ENCODE results near the gene LRRC4.

Gene LRRC4

GRCh38 chr7:128011131-128011661 lies 20.0 kb downstream of the LRRC4 start:
- peaks cover 4 to 25% (median 10%) of the 10 kb centered on the region in 4 experiments for H3K36me3 ChIP-seq (ENCODE audit: control insufficient read depth in 4 of 4, insufficient read depth in 4 of 4, low read length in 3 of 4)
- no peaks in the 10 kb centered on the region for H3K27me3 ChIP-seq (replicated peaks in 2 of 5; ENCODE audit: control insufficient read depth in 4 of 5, insufficient read depth in 5 of 5, low read length in 4 of 5)
- ChIA-PET POLR2A (no interaction called here), CTCF (no interaction called here)
- H3K9me3 ChIP-seq (ENCODE audit: control extremely low read depth in 1 of 5, control insufficient read depth in 4 of 5, insufficient read depth in 2 of 5, low read depth in 1 of 5, low read length in 4 of 5): no peaks in the 10 kb centered on the region
- 100% methylated on average over 2 of the region's 2 CpGs for WGBS (ENCODE audit: insufficient coverage)
- H3K4me3 ChIP-seq (ENCODE audit: control insufficient read depth in 1 of 7, extremely low read depth in 1 of 7, insufficient read depth in 4 of 7, low read depth in 2 of 7, low read length in 6 of 7): no peak overlapping the region
- H3K27ac ChIP-seq (ENCODE audit: insufficient read depth in 1 of 2, low read depth in 1 of 2, low read length in 2 of 2, poor library complexity in 1 of 2, severe bottlenecking in 2 of 2): no peak overlapping the region
- H3K4me1 ChIP-seq (ENCODE audit: control extremely low read depth in 1 of 4, control insufficient read depth in 4 of 4, insufficient read depth in 4 of 4, low read length in 3 of 4): no peaks in the 10 kb centered on the region
- DNase-seq: no peak

- no peaks in the 10 kb centered on the region for H3K4me1 ChIP-seq (ENCODE audit: control extremely low read depth in 1 of 4, control insufficient read depth in 4 of 4, insufficient read depth in 4 of 4, low read length in 3 of 4)
- H3K27me3 ChIP-seq (replicated peaks in 2 of 5; ENCODE audit: control insufficient read depth in 4 of 5, insufficient read depth in 5 of 5, low read length in 4 of 5): no peaks in the 10 kb centered on the region
- H3K36me3 ChIP-seq (ENCODE audit: control insufficient read depth in 4 of 4, insufficient read depth in 4 of 4, low read length in 3 of 4): peaks cover 4 to 25% (median 10%) of the 10 kb centered on the region in 4 experiments
- DNase-seq: no peak
- no peaks in the 10 kb centered on the region for H3K9me3 ChIP-seq (ENCODE audit: control extremely low read depth in 1 of 5, control insufficient read depth in 4 of 5, insufficient read depth in 2 of 5, low read depth in 1 of 5, low read length in 4 of 5)
- POLR2A ChIA-PET: no interaction called here
- no peak overlapping the region for H3K27ac ChIP-seq (ENCODE audit: insufficient read depth in 1 of 2, low read depth in 1 of 2, low read length in 2 of 2, poor library complexity in 1 of 2, severe bottlenecking in 2 of 2)
- no peak overlapping the region for H3K4me3 ChIP-seq (ENCODE audit: control insufficient read depth in 1 of 7, extremely low read depth in 1 of 7, insufficient read depth in 4 of 7, low read depth in 2 of 7, low read length in 6 of 7)
- WGBS (ENCODE audit: insufficient coverage): 96% methylated on average over 3 of the region's 7 CpGs
- CTCF ChIA-PET: interaction anchor here (0.7 kb wide), 1 partner anchor 300 kb away, joined by 3 read pairs; no protein-coding TSS in a partner anchor
These were observed 20.7 kb downstream of the LRRC4 start for GRCh38 chr7:128010391-128011127.

- Histone ChIP-seq H3K36me3 (ENCODE audit: control insufficient read depth in 4 of 4, insufficient read depth in 4 of 4, low read length in 3 of 4) (peaks cover 2 to 19% (median 9%) of the 10 kb centered on the region in 4 experiments), H3K4me1 (ENCODE audit: control extremely low read depth in 1 of 4, control insufficient read depth in 4 of 4, insufficient read depth in 4 of 4, low read length in 3 of 4) (no peaks in the 10 kb centered on the region), H3K27ac (ENCODE audit: insufficient read depth in 1 of 2, low read depth in 1 of 2, low read length in 2 of 2, poor library complexity in 1 of 2, severe bottlenecking in 2 of 2) (no peak overlapping the region), H3K9me3 (ENCODE audit: control extremely low read depth in 1 of 5, control insufficient read depth in 4 of 5, insufficient read depth in 2 of 5, low read depth in 1 of 5, low read length in 4 of 5) (no peaks in the 10 kb centered on the region), H3K27me3 (replicated peaks in 2 of 5; ENCODE audit: control insufficient read depth in 4 of 5, insufficient read depth in 5 of 5, low read length in 4 of 5) (no peaks in the 10 kb centered on the region), H3K4me3 (ENCODE audit: control insufficient read depth in 1 of 7, extremely low read depth in 1 of 7, insufficient read depth in 4 of 7, low read depth in 2 of 7, low read length in 6 of 7) (no peak overlapping the region)
- POLR2A ChIA-PET: no interaction called here
- CTCF ChIA-PET: interaction anchor here (1.3 kb wide), 1 partner anchor 10 kb away, joined by 4 read pairs; no protein-coding TSS in a partner anchor
- WGBS (ENCODE audit: insufficient coverage): no CpG with 5 or more reads among the region's 2 CpGs
- DNase-seq: no peak
These were observed 22.5 kb downstream of the LRRC4 start for GRCh38 chr7:128008744-128009143.

DNA sequence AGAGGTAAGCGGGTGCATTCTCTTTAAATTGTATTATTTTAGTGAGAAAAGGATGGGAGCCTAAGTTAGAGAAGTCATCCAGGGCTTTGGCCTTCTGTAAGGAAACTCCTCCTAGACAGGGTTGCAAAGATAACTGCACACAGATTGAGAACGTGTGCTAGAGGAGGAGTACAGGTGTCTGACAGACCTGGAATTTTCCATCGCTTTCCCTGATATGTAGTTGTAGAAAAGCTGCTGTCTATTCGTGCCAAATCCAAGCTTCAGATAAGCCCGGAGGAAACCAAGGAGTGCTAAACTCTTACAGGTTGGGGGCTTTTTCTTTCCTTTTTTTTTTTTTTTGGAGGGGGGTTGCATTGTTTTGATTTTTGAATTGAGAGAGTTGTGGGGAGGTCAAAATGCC lies 23.1 kb downstream of the LRRC4 start:
- CTCF ChIA-PET: interaction anchor here (1.3 kb wide), 1 partner anchor 10 kb away, joined by 4 read pairs; no protein-coding TSS in a partner anchor
- POLR2A ChIA-PET: no interaction called here
- 100% methylated on average over 3 of the region's 5 CpGs for WGBS (ENCODE audit: insufficient coverage)

GRCh38 chr7:128007303-128007680 lies 23.9 kb downstream of the LRRC4 start:
- Histone ChIP-seq H3K9me3 (ENCODE audit: control extremely low read depth in 1 of 5, control insufficient read depth in 4 of 5, insufficient read depth in 2 of 5, low read depth in 1 of 5, low read length in 4 of 5) (no peaks in the 10 kb centered on the region), H3K4me1 (ENCODE audit: control extremely low read depth in 1 of 4, control insufficient read depth in 4 of 4, insufficient read depth in 4 of 4, low read length in 3 of 4) (peaks cover 0 to 6% (median 0%) of the 10 kb centered on the region in 4 experiments), H3K27me3 (replicated peaks in 2 of 5; ENCODE audit: control insufficient read depth in 4 of 5, insufficient read depth in 5 of 5, low read length in 4 of 5) (no peaks in the 10 kb centered on the region), H3K27ac (ENCODE audit: insufficient read depth in 1 of 2, low read depth in 1 of 2, low read length in 2 of 2, poor library complexity in 1 of 2, severe bottlenecking in 2 of 2) (no peak overlapping the region), H3K4me3 (ENCODE audit: control insufficient read depth in 1 of 7, extremely low read depth in 1 of 7, insufficient read depth in 4 of 7, low read depth in 2 of 7, low read length in 6 of 7) (no peak overlapping the region), H3K36me3 (ENCODE audit: control insufficient read depth in 4 of 4, insufficient read depth in 4 of 4, low read length in 3 of 4) (peaks cover 0 to 11% (median 4%) of the 10 kb centered on the region in 4 experiments)
- ChIA-PET CTCF (no interaction called here), POLR2A (no interaction called here)
- WGBS (ENCODE audit: insufficient coverage): 100% methylated on average over 3 of the region's 3 CpGs
- no peak for DNase-seq

More for the DNA sequence above, 23.1 kb downstream of the LRRC4 start:
- no peak overlapping the region for H3K27ac ChIP-seq (ENCODE audit: insufficient read depth in 1 of 2, low read depth in 1 of 2, low read length in 2 of 2, poor library complexity in 1 of 2, severe bottlenecking in 2 of 2)
- H3K9me3 ChIP-seq (ENCODE audit: control extremely low read depth in 1 of 5, control insufficient read depth in 4 of 5, insufficient read depth in 2 of 5, low read depth in 1 of 5, low read length in 4 of 5): no peaks in the 10 kb centered on the region
- H3K36me3 ChIP-seq (ENCODE audit: control insufficient read depth in 4 of 4, insufficient read depth in 4 of 4, low read length in 3 of 4): peaks cover 0 to 18% (median 7%) of the 10 kb centered on the region in 4 experiments
- DNase-seq: no peak
- peaks cover 0 to 5% (median 0%) of the 10 kb centered on the region in 4 experiments for H3K4me1 ChIP-seq (ENCODE audit: control extremely low read depth in 1 of 4, control insufficient read depth in 4 of 4, insufficient read depth in 4 of 4, low read length in 3 of 4)
- H3K4me3 ChIP-seq (ENCODE audit: control insufficient read depth in 1 of 7, extremely low read depth in 1 of 7, insufficient read depth in 4 of 7, low read depth in 2 of 7, low read length in 6 of 7): no peak overlapping the region
- no peaks in the 10 kb centered on the region for H3K27me3 ChIP-seq (replicated peaks in 2 of 5; ENCODE audit: control insufficient read depth in 4 of 5, insufficient read depth in 5 of 5, low read length in 4 of 5)

DNA sequence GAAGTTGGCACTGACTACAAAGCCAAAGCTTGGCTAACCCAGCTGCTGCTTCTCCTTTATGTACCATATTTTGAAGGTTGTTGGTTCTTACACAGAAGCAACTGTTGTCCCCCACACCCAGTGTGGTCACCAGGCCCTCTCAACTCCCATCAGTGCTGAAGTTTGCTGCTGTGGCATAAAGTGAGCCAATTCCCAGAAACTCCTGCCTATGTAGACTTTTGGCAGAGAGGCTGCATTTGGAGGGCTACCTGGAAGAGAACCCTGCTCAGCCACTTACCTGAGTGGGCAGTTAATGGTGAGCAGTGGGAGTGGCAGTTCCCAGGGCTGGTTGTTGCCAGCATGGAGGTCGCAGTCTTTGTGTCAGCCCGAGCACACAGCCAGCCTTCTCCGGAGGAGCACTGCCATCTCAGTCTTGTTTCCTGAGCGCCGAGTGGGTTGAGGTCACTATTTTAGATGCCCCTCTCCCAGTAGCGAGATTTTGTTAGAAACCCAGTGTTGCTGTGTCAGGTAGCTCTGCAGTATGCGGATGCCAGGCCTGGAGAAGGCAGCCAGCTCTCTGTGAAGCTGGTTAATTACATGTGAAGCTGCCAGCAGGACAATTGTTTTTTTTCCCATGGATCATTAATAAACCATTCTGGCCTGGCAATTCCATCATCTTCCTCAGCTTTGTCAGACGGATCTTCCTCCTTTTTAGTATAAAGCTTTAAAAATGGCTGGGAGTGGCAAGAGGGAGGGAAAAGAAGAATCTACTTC lies 24.5 kb downstream of the LRRC4 start:
- no peak for DNase-seq
- 95% methylated on average over 8 of the region's 8 CpGs for WGBS (ENCODE audit: insufficient coverage)
- peaks cover 0 to 6% (median 0%) of the 10 kb centered on the region in 4 experiments for H3K4me1 ChIP-seq (ENCODE audit: control extremely low read depth in 1 of 4, control insufficient read depth in 4 of 4, insufficient read depth in 4 of 4, low read length in 3 of 4)
- ChIA-PET CTCF (no interaction called here), POLR2A (no interaction called here)
- peaks cover 0 to 12% (median 3%) of the 10 kb centered on the region in 4 experiments for H3K36me3 ChIP-seq (ENCODE audit: control insufficient read depth in 4 of 4, insufficient read depth in 4 of 4, low read length in 3 of 4)
- H3K27me3 ChIP-seq (replicated peaks in 2 of 5; ENCODE audit: control insufficient read depth in 4 of 5, insufficient read depth in 5 of 5, low read length in 4 of 5): no peaks in the 10 kb centered on the region
- H3K9me3 ChIP-seq (ENCODE audit: control extremely low read depth in 1 of 5, control insufficient read depth in 4 of 5, insufficient read depth in 2 of 5, low read depth in 1 of 5, low read length in 4 of 5): no peaks in the 10 kb centered on the region
- no peak overlapping the region for H3K4me3 ChIP-seq (ENCODE audit: control insufficient read depth in 1 of 7, extremely low read depth in 1 of 7, insufficient read depth in 4 of 7, low read depth in 2 of 7, low read length in 6 of 7)
- H3K27ac ChIP-seq (ENCODE audit: insufficient read depth in 1 of 2, low read depth in 1 of 2, low read length in 2 of 2, poor library complexity in 1 of 2, severe bottlenecking in 2 of 2): no peak overlapping the region

- WGBS (ENCODE audit: insufficient coverage): 94% methylated on average over 2 of the region's 3 CpGs
- Histone ChIP-seq H3K9me3 (ENCODE audit: control extremely low read depth in 1 of 5, control insufficient read depth in 4 of 5, insufficient read depth in 2 of 5, low read depth in 1 of 5, low read length in 4 of 5) (no peaks in the 10 kb centered on the region), H3K4me3 (ENCODE audit: control insufficient read depth in 1 of 7, extremely low read depth in 1 of 7, insufficient read depth in 4 of 7, low read depth in 2 of 7, low read length in 6 of 7) (no peak overlapping the region), H3K4me1 (ENCODE audit: control extremely low read depth in 1 of 4, control insufficient read depth in 4 of 4, insufficient read depth in 4 of 4, low read length in 3 of 4) (peaks cover 0 to 6% (median 0%) of the 10 kb centered on the region in 4 experiments), H3K27me3 (replicated peaks in 2 of 5; ENCODE audit: control insufficient read depth in 4 of 5, insufficient read depth in 5 of 5, low read length in 4 of 5) (no peaks in the 10 kb centered on the region), H3K27ac (ENCODE audit: insufficient read depth in 1 of 2, low read depth in 1 of 2, low read length in 2 of 2, poor library complexity in 1 of 2, severe bottlenecking in 2 of 2) (no peak overlapping the region), H3K36me3 (ENCODE audit: control insufficient read depth in 4 of 4, insufficient read depth in 4 of 4, low read length in 3 of 4) (peaks cover 0 to 13% (median 2%) of the 10 kb centered on the region in 4 experiments)
- POLR2A ChIA-PET: no interaction called here
- DNase-seq: no peak
- CTCF ChIA-PET: interaction anchor here (1.7 kb wide), 1 partner anchor 16 kb away, joined by 3 read pairs; no protein-coding TSS in a partner anchor
These were observed 25.5 kb downstream of the LRRC4 start for GRCh38 chr7:128005759-128006159.

Measured in common myeloid progenitor, CD34-positive (primary cell).